Liver (tissue), 9 donors: ENCODE data around the gene PNMA8C. TPM values are rescaled to one million over a fixed set of nuclear protein-coding genes. Genes with fewer than 3 reads are reported as not detected.

Experiments
- DNase-seq: peaks from one replicate; pipeline ENCODE4 v3.0.0-alpha.2; 2017; ENCODE audit warnings: low spot score
- H3K27ac ChIP-seq, 2 donors: one replicate each; pipeline ENCODE4 v1.7.0; 2013; ENCODE audit warnings: inconsistent platforms in 2 of 2, low read length in 2 of 2, control low read depth in 1 of 2, low read depth in 1 of 2, mild to moderate bottlenecking in 1 of 2
- H3K27me3 ChIP-seq, 4 donors: one replicate each; pipeline versions ENCODE4 v1.6.1 to v1.7.0; 2013; ENCODE audit warnings: low read length in 3 of 4, inconsistent platforms in 1 of 4, mild to moderate bottlenecking in 1 of 4, moderate library complexity in 1 of 4; ENCODE audit not compliant: control insufficient read depth in 4 of 4, insufficient read depth in 4 of 4
- H3K36me3 ChIP-seq, 4 donors: one replicate each; pipeline versions ENCODE4 v1.6.1 to v1.7.0; 2013; ENCODE audit warnings: low read length in 3 of 4, mild to moderate bottlenecking in 3 of 4, low read depth in 1 of 4, moderate library complexity in 1 of 4; ENCODE audit not compliant: control insufficient read depth in 4 of 4, insufficient read depth in 3 of 4
- H3K4me1 ChIP-seq, 4 donors: one replicate each; pipeline versions ENCODE4 v1.6.1 to v1.7.0; 2013; ENCODE audit warnings: low read length in 3 of 4, mild to moderate bottlenecking in 3 of 4, moderate library complexity in 1 of 4; ENCODE audit not compliant: control insufficient read depth in 4 of 4, insufficient read depth in 4 of 4
- H3K4me3 ChIP-seq, 3 donors: one replicate each; pipeline versions ENCODE4 v1.6.1 to v1.7.0; 2013; ENCODE audit warnings: low read length in 3 of 3, control low read depth in 1 of 3, low read depth in 1 of 3, mild to moderate bottlenecking in 1 of 3
- H3K9ac ChIP-seq, 2 donors: one replicate each; pipeline ENCODE4 v1.7.0; 2013; ENCODE audit warnings: low read length in 2 of 2, mild to moderate bottlenecking in 2 of 2, moderate library complexity in 2 of 2, control low read depth in 1 of 2, low read depth in 1 of 2
- H3K9me3 ChIP-seq, 4 donors: one replicate each; pipeline versions ENCODE4 v1.6.1 to v1.7.0; 2013; ENCODE audit warnings: low read length in 3 of 4; ENCODE audit not compliant: control insufficient read depth in 4 of 4
- EGR1 ChIP-seq, 2 donors: IDR thresholded peaks; 2 replicates each; pipeline ENCODE4 v1.6.1; 2016 to 2018; ENCODE audit warnings: antibody characterized with exemption in 2 of 2, low read depth in 2 of 2
- FOXA1 ChIP-seq: IDR thresholded peaks from 2 replicates; pipeline ENCODE4 v1.6.1; 2016; ENCODE audit warnings: antibody characterized with exemption
- FOXA2 ChIP-seq: IDR thresholded peaks from 2 replicates; pipeline ENCODE4 v1.6.1; 2016; ENCODE audit warnings: antibody characterized with exemption
- GABPA ChIP-seq, 2 donors: IDR thresholded peaks in 1 of 2; conservative IDR thresholded peaks in 1 of 2; 2 replicates each; pipeline ENCODE4 v1.6.1; 2016; ENCODE audit warnings: antibody characterized with exemption in 2 of 2, mild to moderate bottlenecking in 1 of 2, moderate library complexity in 1 of 2
- HNF4A ChIP-seq, 2 donors: conservative IDR thresholded peaks; 2 replicates each; pipeline ENCODE4 v1.6.1; 2016; ENCODE audit warnings: antibody characterized with exemption in 2 of 2, mild to moderate bottlenecking in 2 of 2
- HNF4G ChIP-seq: IDR thresholded peaks from 2 replicates; pipeline ENCODE4 v1.6.1; 2016; ENCODE audit warnings: antibody characterized with exemption
- JUND ChIP-seq, 2 donors: IDR thresholded peaks; 2 replicates each; pipeline ENCODE4 v1.6.1; 2016; ENCODE audit warnings: antibody characterized with exemption in 2 of 2
- NR2F2 ChIP-seq: IDR thresholded peaks from 2 replicates; pipeline ENCODE4 v1.6.1; 2016; ENCODE audit warnings: antibody characterized with exemption
- RAD21 ChIP-seq, 2 donors: IDR thresholded peaks; 2 replicates each; pipeline ENCODE4 v1.6.1; 2016; ENCODE audit warnings: antibody characterized with exemption in 2 of 2, mild to moderate bottlenecking in 2 of 2
- RXRA ChIP-seq, 2 donors: IDR thresholded peaks; 2 replicates each; pipeline ENCODE4 v1.6.1; 2017 to 2018; ENCODE audit warnings: antibody characterized with exemption in 2 of 2, mild to moderate bottlenecking in 1 of 2
- SP1 ChIP-seq: IDR thresholded peaks from 2 replicates; pipeline ENCODE4 v1.6.1; 2018; ENCODE audit warnings: antibody characterized with exemption, mild to moderate bottlenecking
- TAF1 ChIP-seq: conservative IDR thresholded peaks from 2 replicates; pipeline ENCODE4 v1.6.1; 2016; ENCODE audit warnings: antibody characterized with exemption, mild to moderate bottlenecking
- YY1 ChIP-seq: IDR thresholded peaks from 2 replicates; pipeline ENCODE4 v1.6.1; 2016; ENCODE audit warnings: antibody characterized with exemption, mild to moderate bottlenecking
- WGBS: extraction: QIAGEN DNeasy Blood & Tissue Kit; methylation state at CpG from one replicate; pipeline ENCODE4 v1.1.7; 2013; 5-methylcytosine and 5-hydroxymethylcytosine counted together
- polyA plus RNA-seq, 2 donors: library from polyadenylated mRNA; stranded (reverse) in 1 of 2; unstranded in 1 of 2; fragments of 200-250 nt in 1 of 2; fragments of >200 nt in 1 of 2; fragmentation: Nextera tagmentation in 1 of 2; extraction: Ambion mirVana in 1 of 2; gene quantifications; one replicate each; pipeline versions ENCODE4 v1.2.1 to v1.2.3, GENCODE V29; 2013 to 2015
- total RNA-seq, 2 donors: library from RNA; depleted of rRNA; stranded (reverse); fragments of >200 nt; gene quantifications; one replicate each; pipeline ENCODE4 v1.2.3, GENCODE V29; 2014
- TF ChIP-seq, protein P1 (sequence below): IDR thresholded peaks from 2 replicates; pipeline ENCODE4 v1.6.1; 2016; ENCODE audit warnings: antibody characterized with exemption, mild to moderate bottlenecking
- TF ChIP-seq, protein P2 (sequence below): IDR thresholded peaks from 2 replicates; pipeline ENCODE4 v1.6.1; 2016; ENCODE audit warnings: antibody characterized with exemption
- TF ChIP-seq, protein P3 (sequence below): IDR thresholded peaks from 2 replicates; pipeline ENCODE4 v1.6.1; 2016; ENCODE audit warnings: antibody characterized with exemption
- TF ChIP-seq, protein P4 (sequence below): fragments of 150-350 bp; IDR thresholded peaks from 2 replicates; pipeline ENCODE4 v1.5.1; 2017; ENCODE audit warnings: improper control_type of control experiment, low read depth, low read length; ENCODE audit not compliant: missing input control
- donor health status: healthy.
- donor health status: healthy.
- donor health status: healthy.
- donor health status: healthy.
- donor health status: healthy.

The PNMA8C gene
- total and polyA plus RNA-seq, 4 donors: under 0.01 TPM; not detected in 3

DNA sequence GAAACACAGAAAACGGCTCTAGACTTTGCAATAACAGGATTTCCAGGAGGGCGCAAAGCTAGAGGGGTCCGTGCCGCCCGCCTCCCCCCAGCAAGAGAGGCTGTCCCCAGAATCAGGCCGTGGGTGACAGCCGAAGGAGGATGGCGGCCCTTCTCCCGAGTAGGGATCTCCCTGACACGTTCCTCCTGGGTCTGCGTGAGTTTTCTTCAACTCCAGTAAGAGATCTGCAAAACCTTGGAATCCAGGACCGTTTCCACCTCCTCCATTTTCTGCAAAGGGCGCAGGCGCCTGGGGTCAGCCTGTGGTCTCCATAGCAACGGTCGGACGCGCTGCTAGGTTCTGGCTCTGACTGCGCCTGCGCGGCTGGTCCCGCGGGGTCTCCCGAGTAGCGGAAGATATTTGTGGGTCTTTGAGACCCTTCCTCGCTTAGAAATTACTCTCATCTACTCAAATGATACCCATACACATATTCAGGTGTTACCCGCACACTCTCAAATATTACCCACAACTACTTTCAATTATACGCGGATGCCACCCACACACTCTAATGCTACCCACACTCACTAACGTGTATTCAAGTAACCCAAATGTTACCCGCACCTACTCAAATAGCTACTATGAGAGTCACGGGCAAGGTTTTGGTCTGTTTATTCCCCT is 2.1 kb downstream of the PNMA8C start:
- no peak for TF ChIP-seq RAD21 (IDR thresholded peaks at IDR 0.05)
- peak; percentile 70 for TF ChIP-seq YY1
- DNase-seq: peak; percentile 67
- Histone ChIP-seq H3K9me3 (no peaks in the 10 kb centered on the region), H3K36me3 (no peaks in the 10 kb centered on the region), H3K4me1 (peaks cover 4 to 15% (median 10%) of the 10 kb centered on the region in 4 donors), H3K27me3 (peaks cover 0 to 2% (median under 1%) of the 10 kb centered on the region in 4 donors), H3K4me3 (peak overlapping the region; percentile 8 to 65 (median 60)), H3K9ac (peak overlapping the region in 1 of 2 donors; percentile 59), H3K27ac (no peak overlapping the region)
- WGBS: 2% methylated on average over 32 of the region's 32 CpGs

DNA sequence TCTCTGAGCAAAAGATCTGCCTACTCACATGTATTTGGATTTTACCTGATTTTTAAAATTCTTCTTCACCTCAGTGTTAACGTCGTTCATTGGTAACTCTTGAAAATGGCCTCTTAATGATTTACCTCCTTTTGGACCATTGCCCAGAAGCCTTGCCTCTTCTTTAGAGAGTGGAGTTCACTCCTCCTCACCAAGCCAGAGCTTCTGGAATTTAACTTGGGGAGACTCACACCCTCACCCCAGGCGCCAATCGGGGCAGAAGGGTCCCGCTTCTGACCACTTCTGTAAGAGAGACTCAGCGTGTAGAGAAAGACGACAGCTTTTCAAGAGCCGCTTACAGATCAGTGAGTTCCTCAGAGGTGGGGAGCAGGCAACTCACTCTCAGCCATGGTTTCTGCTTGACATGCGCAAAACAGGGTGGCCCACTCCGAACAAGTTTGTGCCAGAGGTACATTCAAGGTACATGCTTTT is 2.7 kb downstream of the PNMA8C start:
- under 1% methylated on average over 10 of the region's 10 CpGs for WGBS
- peaks cover 4 to 15% (median 10%) of the 10 kb centered on the region in 4 donors for H3K4me1 ChIP-seq

DNA sequence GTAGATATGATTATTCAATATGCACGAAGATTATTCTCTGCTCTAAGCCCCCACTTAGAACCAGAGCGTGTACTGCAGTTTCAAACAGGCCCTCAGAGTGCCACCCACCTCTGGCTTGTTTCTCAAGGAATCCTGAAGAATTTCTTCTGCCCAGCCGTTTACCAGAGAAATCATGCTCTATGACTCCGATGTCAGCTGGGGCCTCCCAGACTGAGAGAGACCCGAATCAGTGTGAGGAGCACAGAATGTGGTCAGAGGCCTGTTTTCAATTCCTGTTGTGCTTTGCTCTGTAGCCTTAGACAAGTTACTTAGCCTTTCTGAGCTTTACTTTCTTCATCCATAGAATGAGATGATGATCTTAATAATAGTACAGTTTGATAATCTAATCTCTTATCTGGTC is 5.5 kb downstream of the PNMA8C start:
- no peak overlapping the region for H3K9ac ChIP-seq
- peaks cover 0 to 2% (median 0%) of the 10 kb centered on the region in 4 donors for H3K27me3 ChIP-seq
- H3K9me3 ChIP-seq: no peaks in the 10 kb centered on the region
- H3K4me1 ChIP-seq: peaks cover 4 to 10% (median 9%) of the 10 kb centered on the region in 4 donors
- no peak overlapping the region for H3K27ac ChIP-seq
- TF ChIP-seq FOXA2 (no peak), TAF1 (no peak), NR2F2 (no peak), JUND (IDR thresholded peaks at IDR 0.05) (no peak), HNF4A (conservative IDR thresholded peaks at IDR 0.05) (no peak), HNF4G (no peak), RXRA (IDR thresholded peaks at IDR 0.05) (no peak), RAD21 (IDR thresholded peaks at IDR 0.05) (no peak), GABPA (IDR thresholded peaks at IDR 0.05 in 1 of 2, conservative IDR thresholded peaks at IDR 0.05 in 1 of 2) (no peak), EGR1 (IDR thresholded peaks at IDR 0.05; ENCODE audit: low read depth in 2 of 2) (no peak), FOXA1 (no peak), SP1 (no peak)
- TF ChIP-seq, protein P1, sequence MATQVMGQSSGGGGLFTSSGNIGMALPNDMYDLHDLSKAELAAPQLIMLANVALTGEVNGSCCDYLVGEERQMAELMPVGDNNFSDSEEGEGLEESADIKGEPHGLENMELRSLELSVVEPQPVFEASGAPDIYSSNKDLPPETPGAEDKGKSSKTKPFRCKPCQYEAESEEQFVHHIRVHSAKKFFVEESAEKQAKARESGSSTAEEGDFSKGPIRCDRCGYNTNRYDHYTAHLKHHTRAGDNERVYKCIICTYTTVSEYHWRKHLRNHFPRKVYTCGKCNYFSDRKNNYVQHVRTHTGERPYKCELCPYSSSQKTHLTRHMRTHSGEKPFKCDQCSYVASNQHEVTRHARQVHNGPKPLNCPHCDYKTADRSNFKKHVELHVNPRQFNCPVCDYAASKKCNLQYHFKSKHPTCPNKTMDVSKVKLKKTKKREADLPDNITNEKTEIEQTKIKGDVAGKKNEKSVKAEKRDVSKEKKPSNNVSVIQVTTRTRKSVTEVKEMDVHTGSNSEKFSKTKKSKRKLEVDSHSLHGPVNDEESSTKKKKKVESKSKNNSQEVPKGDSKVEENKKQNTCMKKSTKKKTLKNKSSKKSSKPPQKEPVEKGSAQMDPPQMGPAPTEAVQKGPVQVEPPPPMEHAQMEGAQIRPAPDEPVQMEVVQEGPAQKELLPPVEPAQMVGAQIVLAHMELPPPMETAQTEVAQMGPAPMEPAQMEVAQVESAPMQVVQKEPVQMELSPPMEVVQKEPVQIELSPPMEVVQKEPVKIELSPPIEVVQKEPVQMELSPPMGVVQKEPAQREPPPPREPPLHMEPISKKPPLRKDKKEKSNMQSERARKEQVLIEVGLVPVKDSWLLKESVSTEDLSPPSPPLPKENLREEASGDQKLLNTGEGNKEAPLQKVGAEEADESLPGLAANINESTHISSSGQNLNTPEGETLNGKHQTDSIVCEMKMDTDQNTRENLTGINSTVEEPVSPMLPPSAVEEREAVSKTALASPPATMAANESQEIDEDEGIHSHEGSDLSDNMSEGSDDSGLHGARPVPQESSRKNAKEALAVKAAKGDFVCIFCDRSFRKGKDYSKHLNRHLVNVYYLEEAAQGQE: no peak
- TF ChIP-seq, protein P2, sequence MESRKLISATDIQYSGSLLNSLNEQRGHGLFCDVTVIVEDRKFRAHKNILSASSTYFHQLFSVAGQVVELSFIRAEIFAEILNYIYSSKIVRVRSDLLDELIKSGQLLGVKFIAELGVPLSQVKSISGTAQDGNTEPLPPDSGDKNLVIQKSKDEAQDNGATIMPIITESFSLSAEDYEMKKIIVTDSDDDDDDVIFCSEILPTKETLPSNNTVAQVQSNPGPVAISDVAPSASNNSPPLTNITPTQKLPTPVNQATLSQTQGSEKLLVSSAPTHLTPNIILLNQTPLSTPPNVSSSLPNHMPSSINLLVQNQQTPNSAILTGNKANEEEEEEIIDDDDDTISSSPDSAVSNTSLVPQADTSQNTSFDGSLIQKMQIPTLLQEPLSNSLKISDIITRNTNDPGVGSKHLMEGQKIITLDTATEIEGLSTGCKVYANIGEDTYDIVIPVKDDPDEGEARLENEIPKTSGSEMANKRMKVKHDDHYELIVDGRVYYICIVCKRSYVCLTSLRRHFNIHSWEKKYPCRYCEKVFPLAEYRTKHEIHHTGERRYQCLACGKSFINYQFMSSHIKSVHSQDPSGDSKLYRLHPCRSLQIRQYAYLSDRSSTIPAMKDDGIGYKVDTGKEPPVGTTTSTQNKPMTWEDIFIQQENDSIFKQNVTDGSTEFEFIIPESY: no peak
- TF ChIP-seq, protein P3, sequence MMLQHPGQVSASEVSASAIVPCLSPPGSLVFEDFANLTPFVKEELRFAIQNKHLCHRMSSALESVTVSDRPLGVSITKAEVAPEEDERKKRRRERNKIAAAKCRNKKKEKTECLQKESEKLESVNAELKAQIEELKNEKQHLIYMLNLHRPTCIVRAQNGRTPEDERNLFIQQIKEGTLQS: no peak
- TF ChIP-seq, protein P4, sequence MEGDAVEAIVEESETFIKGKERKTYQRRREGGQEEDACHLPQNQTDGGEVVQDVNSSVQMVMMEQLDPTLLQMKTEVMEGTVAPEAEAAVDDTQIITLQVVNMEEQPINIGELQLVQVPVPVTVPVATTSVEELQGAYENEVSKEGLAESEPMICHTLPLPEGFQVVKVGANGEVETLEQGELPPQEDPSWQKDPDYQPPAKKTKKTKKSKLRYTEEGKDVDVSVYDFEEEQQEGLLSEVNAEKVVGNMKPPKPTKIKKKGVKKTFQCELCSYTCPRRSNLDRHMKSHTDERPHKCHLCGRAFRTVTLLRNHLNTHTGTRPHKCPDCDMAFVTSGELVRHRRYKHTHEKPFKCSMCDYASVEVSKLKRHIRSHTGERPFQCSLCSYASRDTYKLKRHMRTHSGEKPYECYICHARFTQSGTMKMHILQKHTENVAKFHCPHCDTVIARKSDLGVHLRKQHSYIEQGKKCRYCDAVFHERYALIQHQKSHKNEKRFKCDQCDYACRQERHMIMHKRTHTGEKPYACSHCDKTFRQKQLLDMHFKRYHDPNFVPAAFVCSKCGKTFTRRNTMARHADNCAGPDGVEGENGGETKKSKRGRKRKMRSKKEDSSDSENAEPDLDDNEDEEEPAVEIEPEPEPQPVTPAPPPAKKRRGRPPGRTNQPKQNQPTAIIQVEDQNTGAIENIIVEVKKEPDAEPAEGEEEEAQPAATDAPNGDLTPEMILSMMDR: no peak
- H3K4me3 ChIP-seq: no peak overlapping the region
- WGBS: 78% methylated on average over 5 of the region's 5 CpGs
- DNase-seq: no peak
- H3K36me3 ChIP-seq: no peaks in the 10 kb centered on the region

More for the DNA sequence above, 2.7 kb downstream of the PNMA8C start:
- no peak for DNase-seq
- H3K4me3 ChIP-seq: peak overlapping the region; percentile 27 to 65 (median 60)
- TF ChIP-seq GABPA (IDR thresholded peaks at IDR 0.05 in 1 of 2, conservative IDR thresholded peaks at IDR 0.05 in 1 of 2): no peak
- no peak for TF ChIP-seq FOXA2
- H3K9me3 ChIP-seq: no peaks in the 10 kb centered on the region
- no peak overlapping the region for H3K27ac ChIP-seq
- H3K27me3 ChIP-seq: peaks cover 0 to 2% (median 0%) of the 10 kb centered on the region in 4 donors
- H3K36me3 ChIP-seq: no peaks in the 10 kb centered on the region
- peak overlapping the region in 1 of 2 donors; percentile 48 for H3K9ac ChIP-seq
